Endothelial cell (in vitro differentiated cells): Measurements from ENCODE around the gene DAAM1. TPM values are rescaled to one million over a fixed set of nuclear protein-coding genes. Genes with fewer than 3 reads are reported as not detected.

Source experiments
- DNase-seq: peaks from one replicate; pipeline ENCODE4 v3.0.0; 2021; ENCODE audit warnings: low spot score
- H3K27ac Mint-ChIP-seq: one replicate; pipeline ENCODE4 v1.8.0; 2021; ENCODE audit warnings: mixed read lengths, inconsistent platforms; ENCODE audit not compliant: unreplicated experiment
- H3K27me3 Mint-ChIP-seq: one replicate; pipeline ENCODE4 v1.8.0; 2021; ENCODE audit warnings: mild to moderate bottlenecking, moderate library complexity, mixed read lengths, inconsistent platforms; ENCODE audit not compliant: unreplicated experiment
- H3K36me3 Mint-ChIP-seq: one replicate; pipeline ENCODE4 v1.8.0; 2021; ENCODE audit warnings: mild to moderate bottlenecking, low read depth, mixed read lengths, inconsistent platforms; ENCODE audit not compliant: unreplicated experiment
- H3K4me1 Mint-ChIP-seq: one replicate; pipeline ENCODE4 v1.8.0; 2021; ENCODE audit warnings: mild to moderate bottlenecking, mixed read lengths, inconsistent platforms; ENCODE audit not compliant: unreplicated experiment
- H3K4me3 Mint-ChIP-seq: one replicate; pipeline ENCODE4 v1.8.0; 2021; ENCODE audit warnings: mild to moderate bottlenecking, mixed read lengths, inconsistent platforms; ENCODE audit not compliant: unreplicated experiment
- H3K9me3 Mint-ChIP-seq: one replicate; pipeline ENCODE4 v1.8.0; 2021; ENCODE audit warnings: mixed read lengths, inconsistent platforms; ENCODE audit not compliant: unreplicated experiment
- total RNA-seq: library from RNA; stranded (reverse); fragmentation: NEBNext Ultra II Directional; extraction: Animal tissue kit (Norgen Biotek cat#: 25700); gene quantifications from one replicate; pipeline ENCODE4 v1.2.1, GENCODE V29; 2021; ENCODE audit not compliant: unreplicated experiment
- TF ChIP-seq, protein P1 (sequence below): fragments of 200-600 bp; sonication (generic); IDR thresholded peaks from one replicate; pipeline ENCODE4 v1.5.0; 2021; ENCODE audit warnings: antibody characterized with exemption; ENCODE audit not compliant: unreplicated experiment

DAAM1 gene
- total RNA-seq, 1 donor from 2014 or later, result 103 TPM

DNA sequence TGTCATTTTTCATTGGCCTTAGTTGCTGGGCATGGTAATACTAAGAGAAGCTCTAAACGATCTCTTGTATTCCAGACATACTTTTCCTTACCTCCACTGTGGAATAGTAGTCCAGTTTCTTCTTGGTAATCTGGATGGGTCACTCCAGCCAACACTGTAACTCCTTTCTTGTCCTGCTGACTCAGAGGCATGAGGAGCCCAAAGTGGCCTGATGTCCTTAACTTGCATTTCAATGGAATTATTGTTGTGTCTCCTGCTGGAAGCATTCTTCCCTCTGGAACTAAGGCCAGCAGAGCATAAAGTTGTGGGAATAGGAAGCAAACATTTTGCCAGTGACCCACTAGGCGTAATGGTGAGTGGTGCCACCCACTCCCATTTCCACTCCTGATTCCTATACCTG is 33.1 kb downstream of the DAAM1 start:
- Mint-ChIP-seq H3K36me3 (peaks cover 4% of the 10 kb centered on the region), H3K9me3 (no peaks in the 10 kb centered on the region), H3K27ac (no peak overlapping the region), H3K4me1 (peaks cover 6% of the 10 kb centered on the region), H3K27me3 (no peaks in the 10 kb centered on the region), H3K4me3 (no peak overlapping the region)
- no peak for DNase-seq
- TF ChIP-seq, protein P1, sequence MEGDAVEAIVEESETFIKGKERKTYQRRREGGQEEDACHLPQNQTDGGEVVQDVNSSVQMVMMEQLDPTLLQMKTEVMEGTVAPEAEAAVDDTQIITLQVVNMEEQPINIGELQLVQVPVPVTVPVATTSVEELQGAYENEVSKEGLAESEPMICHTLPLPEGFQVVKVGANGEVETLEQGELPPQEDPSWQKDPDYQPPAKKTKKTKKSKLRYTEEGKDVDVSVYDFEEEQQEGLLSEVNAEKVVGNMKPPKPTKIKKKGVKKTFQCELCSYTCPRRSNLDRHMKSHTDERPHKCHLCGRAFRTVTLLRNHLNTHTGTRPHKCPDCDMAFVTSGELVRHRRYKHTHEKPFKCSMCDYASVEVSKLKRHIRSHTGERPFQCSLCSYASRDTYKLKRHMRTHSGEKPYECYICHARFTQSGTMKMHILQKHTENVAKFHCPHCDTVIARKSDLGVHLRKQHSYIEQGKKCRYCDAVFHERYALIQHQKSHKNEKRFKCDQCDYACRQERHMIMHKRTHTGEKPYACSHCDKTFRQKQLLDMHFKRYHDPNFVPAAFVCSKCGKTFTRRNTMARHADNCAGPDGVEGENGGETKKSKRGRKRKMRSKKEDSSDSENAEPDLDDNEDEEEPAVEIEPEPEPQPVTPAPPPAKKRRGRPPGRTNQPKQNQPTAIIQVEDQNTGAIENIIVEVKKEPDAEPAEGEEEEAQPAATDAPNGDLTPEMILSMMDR, result no peak

DNA sequence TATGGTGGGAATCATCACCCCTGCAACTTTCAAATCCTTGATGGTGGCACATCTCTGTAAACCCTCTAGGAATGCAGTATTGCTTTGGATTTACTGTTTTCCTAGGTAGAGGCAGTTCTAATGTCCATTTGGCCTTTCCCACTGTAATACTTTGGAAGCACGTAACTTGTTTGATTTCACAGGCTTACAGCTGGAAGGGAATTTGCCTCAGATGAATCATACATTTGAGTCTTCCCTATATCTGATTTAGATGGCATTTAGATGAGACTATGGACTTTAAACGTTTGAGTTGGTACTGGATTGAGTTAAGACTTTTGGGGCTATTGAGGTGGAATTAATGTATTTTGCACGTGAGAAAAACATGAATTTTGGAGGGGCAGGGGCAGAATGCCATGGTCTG is 35.9 kb downstream of the DAAM1 start:
- peaks cover 4% of the 10 kb centered on the region for H3K36me3 Mint-ChIP-seq
- H3K9me3 Mint-ChIP-seq, result no peaks in the 10 kb centered on the region
- TF ChIP-seq, protein P1, result no peak
- no peak overlapping the region for H3K4me3 Mint-ChIP-seq
- H3K27ac Mint-ChIP-seq, result no peak overlapping the region
- no peaks in the 10 kb centered on the region for H3K27me3 Mint-ChIP-seq
- no peak for DNase-seq
- peaks cover 4% of the 10 kb centered on the region for H3K4me1 Mint-ChIP-seq

- DNase-seq, result no peak
- Mint-ChIP-seq H3K9me3 (no peaks in the 10 kb centered on the region), H3K27ac (no peak overlapping the region), H3K27me3 (no peaks in the 10 kb centered on the region), H3K4me3 (no peak overlapping the region), H3K36me3 (peaks cover 4% of the 10 kb centered on the region), H3K4me1 (peaks cover 2% of the 10 kb centered on the region)
- TF ChIP-seq, protein P1, result no peak
These were observed 36.8 kb downstream of the DAAM1 start for GRCh38 chr14:59225281-59225680.

DNA sequence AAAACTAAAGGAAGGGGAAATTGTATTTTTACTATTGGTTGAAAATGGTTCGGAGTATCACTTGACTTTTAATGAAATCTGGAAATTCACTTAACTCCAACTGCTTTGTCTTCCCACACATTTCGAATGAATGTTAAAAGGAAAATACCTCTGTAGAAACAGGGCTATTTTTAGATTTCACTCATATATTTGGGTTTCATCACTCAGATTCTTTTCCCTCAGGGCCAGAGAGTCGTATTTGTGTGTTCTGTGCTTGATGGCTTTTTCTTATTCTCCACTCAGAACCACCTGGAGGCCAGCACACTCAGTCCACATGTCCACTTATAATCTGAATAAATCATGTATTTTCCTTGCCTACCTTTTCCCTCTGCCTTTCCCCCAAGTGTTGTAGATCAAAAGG is 40.0 kb downstream of the DAAM1 start:
- Mint-ChIP-seq H3K4me3 (no peak overlapping the region), H3K9me3 (no peaks in the 10 kb centered on the region), H3K27ac (no peak overlapping the region), H3K4me1 (peaks cover 2% of the 10 kb centered on the region), H3K36me3 (no peaks in the 10 kb centered on the region), H3K27me3 (no peaks in the 10 kb centered on the region)
- DNase-seq, result no peak
- TF ChIP-seq, protein P1, result no peak

DNA sequence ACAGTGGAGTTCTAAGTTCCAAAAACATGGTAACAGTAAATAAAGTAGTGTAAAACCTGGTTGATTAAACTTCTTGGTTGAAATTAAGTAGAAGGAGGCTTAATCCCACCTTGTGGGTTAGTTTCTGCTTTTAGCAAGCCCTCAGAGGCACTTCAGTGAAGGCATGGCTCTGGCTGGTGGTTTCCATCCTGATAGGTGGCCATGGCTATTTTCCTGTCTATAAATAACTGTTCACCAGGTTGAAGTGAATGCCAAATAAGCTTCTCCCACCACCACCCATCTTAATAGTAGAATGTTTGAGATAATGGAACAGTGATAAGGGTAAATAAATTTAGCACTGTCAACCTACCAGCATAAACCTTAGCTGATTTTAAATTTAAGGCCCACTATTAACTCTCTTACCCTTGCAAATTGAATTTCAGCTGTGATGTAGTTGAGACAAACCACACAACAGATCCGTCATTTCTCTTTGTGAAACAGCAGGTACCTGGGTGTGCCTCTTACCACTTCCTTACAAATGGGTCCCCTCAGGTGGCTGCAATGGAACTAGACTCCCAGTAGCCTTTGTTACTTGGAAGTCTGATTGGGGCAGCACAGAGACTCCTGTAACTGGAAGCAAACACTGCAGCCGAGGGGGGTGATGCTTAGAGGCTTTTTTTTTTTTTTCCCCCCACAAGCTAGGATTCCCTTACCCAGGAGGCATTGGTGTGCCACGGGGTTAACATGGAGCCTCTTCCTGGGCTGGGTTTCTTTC is 41.4 kb downstream of the DAAM1 start:
- H3K4me1 Mint-ChIP-seq, result peaks cover 2% of the 10 kb centered on the region

More for the DNA sequence above, 41.4 kb downstream of the DAAM1 start:
- Mint-ChIP-seq H3K27me3 (no peaks in the 10 kb centered on the region), H3K36me3 (no peaks in the 10 kb centered on the region), H3K9me3 (no peaks in the 10 kb centered on the region), H3K27ac (no peak overlapping the region), H3K4me3 (no peak overlapping the region)
- DNase-seq, result no peak
- TF ChIP-seq, protein P1, result no peak
